Osteocyte (in vitro differentiated cells): ENCODE results near the gene CTSW. TPM values are rescaled to one million over a fixed set of nuclear protein-coding genes. Genes with fewer than 3 reads are reported as not detected.

Experiments used
- DNase-seq: peaks from one replicate; pipeline ENCODE4 v3.0.0; 2021; ENCODE audit warnings: mixed read lengths; ENCODE audit not compliant: unreplicated experiment; ENCODE audit errors: extremely low spot score
- H3K27ac Mint-ChIP-seq: one replicate; pipeline ENCODE4 v1.8.0; 2021; ENCODE audit warnings: mild to moderate bottlenecking, mixed read lengths; ENCODE audit not compliant: unreplicated experiment
- H3K27me3 Mint-ChIP-seq: one replicate; pipeline ENCODE4 v1.8.0; 2021; ENCODE audit warnings: mixed read lengths; ENCODE audit not compliant: unreplicated experiment
- H3K36me3 Mint-ChIP-seq: one replicate; pipeline ENCODE4 v1.8.0; 2021; ENCODE audit warnings: mixed read lengths; ENCODE audit not compliant: unreplicated experiment
- H3K4me1 Mint-ChIP-seq: one replicate; pipeline ENCODE4 v1.8.0; 2021; ENCODE audit warnings: mixed read lengths; ENCODE audit not compliant: unreplicated experiment
- H3K4me3 Mint-ChIP-seq: one replicate; pipeline ENCODE4 v1.8.0; 2021; ENCODE audit warnings: mild to moderate bottlenecking, moderate library complexity, mixed read lengths; ENCODE audit not compliant: unreplicated experiment
- H3K9me3 Mint-ChIP-seq: one replicate; pipeline ENCODE4 v1.8.0; 2021; ENCODE audit warnings: mixed read lengths; ENCODE audit not compliant: unreplicated experiment
- total RNA-seq: library from RNA; stranded (reverse); gene quantifications from 2 replicates; pipeline ENCODE4 v1.2.1, GENCODE V29; 2021
- TF ChIP-seq, protein P1 (sequence below): fragments of 200-600 bp; sonication (generic); IDR thresholded peaks from 2 replicates; pipeline ENCODE4 v1.5.0; 2021; ENCODE audit warnings: antibody characterized with exemption, mild to moderate bottlenecking, moderate library complexity

Gene CTSW
- total RNA-seq, 1 donor from 2014 or later = not detected

DNA sequence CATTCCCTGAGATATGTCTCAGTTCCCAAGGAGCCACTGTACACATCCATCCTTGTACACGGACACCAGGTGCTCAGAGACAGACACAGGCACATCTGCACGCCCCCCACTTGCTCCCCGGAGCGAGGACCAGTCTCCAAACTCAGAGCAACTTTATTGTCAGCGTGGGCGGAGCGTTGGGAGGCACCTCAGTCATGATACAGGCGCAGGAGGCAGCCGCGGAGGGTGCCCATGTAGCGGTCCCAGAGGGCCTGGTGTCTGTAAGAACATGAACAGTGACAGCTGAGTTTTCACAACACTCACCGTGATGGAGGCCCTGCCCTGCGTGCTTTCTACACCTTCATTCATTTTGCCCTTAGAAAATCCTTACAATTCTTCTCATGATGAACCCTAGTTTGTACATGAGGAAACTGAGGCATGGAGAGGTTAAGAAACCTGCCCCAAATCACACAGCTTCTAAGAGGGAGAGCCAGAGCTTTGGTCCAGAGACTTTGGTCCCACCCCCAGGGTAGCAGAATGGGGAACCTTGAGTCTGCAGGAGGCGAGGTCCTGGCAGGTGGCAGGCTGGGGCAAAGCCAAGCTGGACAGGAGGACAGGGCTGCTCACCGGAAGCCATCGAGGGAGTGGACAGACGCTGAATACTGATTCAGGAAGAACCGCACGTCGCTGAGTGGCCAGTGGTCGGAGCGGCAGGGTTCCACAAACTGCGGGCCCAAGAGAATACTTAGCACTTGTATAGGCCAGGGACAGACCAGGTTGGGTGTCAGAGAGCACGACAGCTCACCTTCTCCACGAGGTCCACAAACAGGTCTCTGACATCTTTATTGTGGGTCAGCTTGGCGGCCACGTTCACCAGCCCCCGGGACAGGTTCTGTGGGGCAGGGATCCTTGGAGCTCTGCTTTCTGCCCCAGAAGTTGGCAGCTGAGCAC is 4.4 kb downstream of the CTSW start:
- Mint-ChIP-seq H3K27ac (peak overlapping the region; percentile 82), H3K4me1 (peaks cover 29% of the 10 kb centered on the region), H3K36me3 (peaks cover 23% of the 10 kb centered on the region), H3K9me3 (no peaks in the 10 kb centered on the region), H3K4me3 (no peak overlapping the region), H3K27me3 (no peaks in the 10 kb centered on the region)
- DNase-seq = no peak
- TF ChIP-seq, protein P1, sequence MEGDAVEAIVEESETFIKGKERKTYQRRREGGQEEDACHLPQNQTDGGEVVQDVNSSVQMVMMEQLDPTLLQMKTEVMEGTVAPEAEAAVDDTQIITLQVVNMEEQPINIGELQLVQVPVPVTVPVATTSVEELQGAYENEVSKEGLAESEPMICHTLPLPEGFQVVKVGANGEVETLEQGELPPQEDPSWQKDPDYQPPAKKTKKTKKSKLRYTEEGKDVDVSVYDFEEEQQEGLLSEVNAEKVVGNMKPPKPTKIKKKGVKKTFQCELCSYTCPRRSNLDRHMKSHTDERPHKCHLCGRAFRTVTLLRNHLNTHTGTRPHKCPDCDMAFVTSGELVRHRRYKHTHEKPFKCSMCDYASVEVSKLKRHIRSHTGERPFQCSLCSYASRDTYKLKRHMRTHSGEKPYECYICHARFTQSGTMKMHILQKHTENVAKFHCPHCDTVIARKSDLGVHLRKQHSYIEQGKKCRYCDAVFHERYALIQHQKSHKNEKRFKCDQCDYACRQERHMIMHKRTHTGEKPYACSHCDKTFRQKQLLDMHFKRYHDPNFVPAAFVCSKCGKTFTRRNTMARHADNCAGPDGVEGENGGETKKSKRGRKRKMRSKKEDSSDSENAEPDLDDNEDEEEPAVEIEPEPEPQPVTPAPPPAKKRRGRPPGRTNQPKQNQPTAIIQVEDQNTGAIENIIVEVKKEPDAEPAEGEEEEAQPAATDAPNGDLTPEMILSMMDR = no peak

GRCh38 chr11:65884716-65885092 is 5.1 kb downstream of the CTSW start:
- H3K36me3 Mint-ChIP-seq = peaks cover 23% of the 10 kb centered on the region
- H3K4me1 Mint-ChIP-seq = peaks cover 36% of the 10 kb centered on the region
- peak overlapping the region; percentile 82 for H3K27ac Mint-ChIP-seq
- TF ChIP-seq, protein P1 = peak; percentile 99
- H3K4me3 Mint-ChIP-seq = no peak overlapping the region
- H3K27me3 Mint-ChIP-seq = no peaks in the 10 kb centered on the region
- peak; percentile 94 for DNase-seq
- H3K9me3 Mint-ChIP-seq = no peaks in the 10 kb centered on the region

DNA sequence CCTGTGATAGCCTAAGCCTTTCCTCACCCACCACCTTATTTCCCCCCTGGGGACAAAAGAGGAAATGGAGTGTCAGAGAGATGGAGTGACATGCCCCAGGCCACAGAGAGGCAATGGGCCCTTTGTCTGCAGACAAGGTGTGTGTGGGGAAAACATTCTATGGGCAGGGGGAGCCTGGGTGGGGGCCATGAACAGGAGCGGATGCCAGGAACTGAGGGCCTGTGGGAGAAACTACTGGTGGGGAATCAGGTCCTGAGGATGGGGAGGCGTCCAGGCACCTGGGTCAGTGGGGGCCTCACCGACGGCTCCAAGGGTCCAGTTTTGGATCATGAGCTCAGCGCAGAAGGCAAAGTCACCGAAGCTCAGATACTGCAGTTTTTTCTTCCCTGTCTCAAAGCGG is 5.6 kb downstream of the CTSW start:
- H3K4me1 Mint-ChIP-seq = peaks cover 41% of the 10 kb centered on the region
- no peaks in the 10 kb centered on the region for H3K27me3 Mint-ChIP-seq
- no peak for DNase-seq
- H3K27ac Mint-ChIP-seq = no peak overlapping the region
- TF ChIP-seq, protein P1 = no peak
- H3K4me3 Mint-ChIP-seq = no peak overlapping the region
- H3K9me3 Mint-ChIP-seq = no peaks in the 10 kb centered on the region
- H3K36me3 Mint-ChIP-seq = peaks cover 23% of the 10 kb centered on the region

DNA sequence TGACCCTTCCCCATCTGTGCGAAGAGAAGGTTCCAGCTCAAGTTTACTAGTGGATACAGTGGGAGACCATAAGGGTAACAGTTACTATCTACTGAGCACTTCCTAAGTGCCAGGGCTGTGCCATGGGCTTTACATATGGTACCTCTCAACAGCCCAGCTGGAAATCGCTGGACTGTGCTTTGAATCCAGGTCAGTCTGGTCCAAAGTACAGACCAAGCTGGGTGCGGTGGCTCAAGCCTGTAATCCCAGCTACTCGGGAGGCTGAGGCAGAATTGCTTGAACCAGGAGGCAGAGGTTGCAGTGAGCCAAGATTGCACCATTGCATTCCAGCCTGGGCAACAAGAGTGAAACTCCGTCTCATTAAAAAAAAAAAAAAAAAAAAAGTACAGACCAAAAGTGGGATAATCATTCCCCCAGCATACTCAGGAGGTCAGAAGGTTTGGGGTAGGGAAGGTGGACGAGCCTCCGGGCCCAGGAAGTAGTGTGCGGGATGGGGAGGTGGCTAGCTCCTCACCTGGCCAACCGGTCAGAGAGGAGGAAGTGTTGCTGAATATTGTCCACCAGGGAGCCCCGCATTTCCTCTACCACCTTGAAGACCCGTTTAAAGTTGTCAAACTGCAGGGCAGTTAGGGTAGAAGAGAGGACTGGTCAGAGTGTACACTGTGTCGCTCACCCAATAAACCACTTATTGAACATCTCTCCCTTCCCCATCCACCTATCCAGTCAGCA is 6.3 kb downstream of the CTSW start:
- Mint-ChIP-seq H3K9me3 (no peaks in the 10 kb centered on the region), H3K4me1 (peaks cover 43% of the 10 kb centered on the region), H3K27ac (no peak overlapping the region), H3K27me3 (no peaks in the 10 kb centered on the region), H3K4me3 (no peak overlapping the region), H3K36me3 (peaks cover 23% of the 10 kb centered on the region)
- DNase-seq = no peak
- TF ChIP-seq, protein P1 = no peak
